ENCODE data around the gene SLC38A9.

- TF ChIP-seq POLR2AphosphoS5 (IDR thresholded peaks at IDR 0.05; ENCODE audit: low read depth, low read length) (no peak), POLR2A (IDR thresholded peaks at IDR 0.05; ENCODE audit: low read depth, low read length) (no peak)
These were observed 117.5 kb downstream of the SLC38A9 start for GRCh38 chr5:55594671-55595070.
